Measurements from ENCODE around the gene NELL1.
"Not testable (repeated sequence)": the region's sequence is repeated elsewhere in the genome, so short reads cannot be mapped to it uniquely, and the experiment has no call there.

Gene NELL1

DNA sequence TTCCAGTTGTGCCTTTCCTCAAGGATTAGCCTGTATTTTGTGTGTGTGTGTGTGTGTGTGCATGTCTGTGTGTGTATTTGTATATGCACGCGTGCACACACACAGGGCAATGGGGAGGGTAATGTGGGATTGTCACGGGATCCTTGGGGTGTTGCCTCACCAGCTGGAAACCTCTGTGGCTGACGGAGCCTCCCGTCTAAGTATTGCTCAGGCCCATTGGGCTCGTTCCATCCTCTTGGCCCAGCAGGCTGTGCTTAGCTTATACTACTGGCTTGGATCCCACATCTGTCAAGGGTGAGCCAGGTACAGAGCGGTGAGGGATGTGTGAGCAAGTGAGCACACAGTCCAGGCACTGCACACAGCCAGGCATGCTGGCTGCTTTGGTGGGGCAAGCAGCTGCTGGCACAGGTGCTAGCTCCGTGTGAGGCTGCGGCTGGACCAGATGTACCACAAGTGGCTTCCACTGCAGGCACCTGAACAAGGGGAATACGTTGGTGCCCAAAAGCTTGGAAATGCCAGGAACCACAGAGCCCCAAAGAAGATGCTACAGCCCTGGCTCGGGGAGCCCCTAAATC lies 462.8 kb downstream of the NELL1 start:
- DNase-seq, result no peak

GRCh38 chr11:21133244-21133643 lies 463.9 kb downstream of the NELL1 start:
- DNase-seq, result no peak

GRCh38 chr11:21133722-21134121 lies 464.3 kb downstream of the NELL1 start:
- DNase-seq, result no peak

- no peak for DNase-seq
Observed at GRCh38 chr11:21137803-21138202, 468.4 kb downstream of the NELL1 start.

- DNase-seq, result not testable (repeated sequence)
Observed at GRCh38 chr11:21141557-21141956, 472.2 kb downstream of the NELL1 start.

GRCh38 chr11:21142007-21142406 lies 472.6 kb downstream of the NELL1 start:
- no peak for DNase-seq

DNA sequence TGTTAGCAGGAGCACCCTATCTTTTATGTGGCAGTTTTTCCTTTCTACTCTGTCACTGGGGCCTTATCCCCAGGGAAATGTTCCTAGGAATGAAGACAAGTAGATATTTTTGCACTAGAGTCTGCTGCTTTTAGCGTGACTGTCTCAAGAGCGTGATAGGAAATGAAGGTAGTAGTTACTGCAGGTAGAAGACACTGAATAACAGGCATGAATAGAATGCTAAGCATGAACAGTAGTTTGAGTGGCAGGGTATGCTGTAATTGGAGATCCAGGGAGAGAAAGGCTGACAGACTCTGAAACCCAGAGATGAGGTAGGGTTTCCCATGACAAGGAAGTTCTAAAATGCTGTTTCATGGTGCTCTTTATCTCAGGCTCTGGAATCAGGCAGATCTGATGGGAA lies 475.1 kb downstream of the NELL1 start:
- DNase-seq, result no peak

DNA sequence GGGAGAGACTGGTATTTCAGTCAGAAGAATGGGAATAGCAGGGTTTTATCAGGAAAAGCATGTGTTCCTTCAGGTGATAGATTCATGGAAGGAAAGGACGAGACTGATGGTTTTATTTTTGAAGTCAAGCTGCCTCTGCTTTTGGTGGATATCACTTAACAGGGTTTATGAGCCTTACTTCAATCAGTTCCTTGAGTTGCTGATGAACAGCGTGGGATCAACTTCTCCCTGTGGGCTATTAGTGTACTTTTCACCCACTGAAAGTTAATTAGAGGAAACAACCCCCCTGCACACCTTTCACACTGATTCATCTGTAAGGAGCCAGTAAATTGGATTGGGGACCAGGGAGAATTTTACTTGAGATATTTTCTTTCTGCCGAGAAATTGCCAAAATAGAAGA lies 479.0 kb downstream of the NELL1 start:
- no peak for DNase-seq

- no peak for DNase-seq
Observed at GRCh38 chr11:21160140-21160539, 490.8 kb downstream of the NELL1 start.

GRCh38 chr11:21169639-21170038 lies 500.3 kb downstream of the NELL1 start:
- no peak for DNase-seq

GRCh38 chr11:21173476-21173875 lies 504.1 kb downstream of the NELL1 start:
- DNase-seq, result no peak

- no peak for DNase-seq
Observed at GRCh38 chr11:21174781-21175180, 505.4 kb downstream of the NELL1 start.

DNA sequence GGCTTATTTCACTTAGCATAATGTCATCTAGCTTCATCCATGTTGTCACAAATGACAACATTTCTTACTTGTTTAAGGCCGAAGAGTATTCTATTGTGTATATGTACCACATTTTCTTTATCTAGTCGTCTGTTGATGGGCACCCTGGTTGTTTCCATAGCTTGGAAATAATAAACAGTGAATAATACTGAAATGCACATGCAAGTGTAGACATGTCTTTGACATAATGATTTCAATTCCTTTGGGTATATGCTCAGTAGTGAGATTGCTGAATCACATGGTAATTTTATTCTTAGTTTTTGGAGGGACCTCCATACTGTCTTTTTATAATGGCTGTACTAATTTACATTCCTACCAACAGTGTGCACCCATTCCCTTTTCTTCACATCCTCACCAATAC lies 508.0 kb downstream of the NELL1 start:
- DNase-seq, result no peak

GRCh38 chr11:21179770-21180169 lies 510.4 kb downstream of the NELL1 start:
- DNase-seq, result no peak

DNA sequence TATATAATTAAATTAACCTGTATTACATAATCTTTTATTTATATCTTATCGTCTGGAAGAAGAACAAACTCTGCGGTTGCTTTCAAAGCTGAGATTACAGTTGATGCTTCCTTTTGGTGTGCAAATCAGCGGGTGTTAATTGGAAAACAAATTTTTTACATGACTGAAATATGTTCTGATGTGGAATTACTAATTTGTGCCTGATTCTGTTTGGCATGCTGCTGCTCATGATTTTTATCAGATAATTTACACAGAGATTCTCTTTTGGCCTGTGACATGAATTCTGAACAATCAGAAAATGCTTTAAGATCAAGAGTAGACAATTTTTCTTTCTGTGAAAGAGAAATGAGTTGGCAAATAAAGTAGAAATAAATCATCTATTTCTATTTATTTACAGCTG lies 510.8 kb downstream of the NELL1 start:
- no peak for DNase-seq

- no peak for DNase-seq
Observed at GRCh38 chr11:21185959-21186358, 516.6 kb downstream of the NELL1 start.

GRCh38 chr11:21190181-21190580 lies 520.8 kb downstream of the NELL1 start:
- no peak for DNase-seq

- DNase-seq, result no peak
Observed at GRCh38 chr11:21195995-21196394, 526.6 kb downstream of the NELL1 start.

GRCh38 chr11:21198498-21198897 lies 529.1 kb downstream of the NELL1 start:
- DNase-seq, result no peak

- DNase-seq, result no peak
Observed at GRCh38 chr11:21205205-21205604, 535.8 kb downstream of the NELL1 start.

DNA sequence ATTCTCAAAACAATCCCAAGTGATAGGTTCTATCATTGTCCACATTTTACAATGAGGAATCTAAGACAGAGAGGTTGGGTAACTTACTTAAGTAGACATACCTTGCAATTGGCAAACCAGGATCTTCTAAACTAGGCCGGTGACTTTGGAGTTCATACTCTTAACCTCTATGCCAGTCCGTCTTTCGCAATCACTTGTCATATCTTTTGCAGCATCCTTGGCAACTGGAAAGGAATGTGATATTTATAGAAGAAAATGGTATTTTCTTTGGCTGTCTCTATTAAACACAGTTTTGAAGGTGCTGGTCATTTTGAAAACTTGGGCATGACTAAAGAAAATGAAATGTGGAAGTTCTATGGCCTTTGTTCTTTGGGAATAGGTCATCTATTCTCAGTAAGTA lies 556.5 kb downstream of the NELL1 start:
- no peak for DNase-seq

- DNase-seq, result no peak
Observed at GRCh38 chr11:21229224-21229623, 559.8 kb downstream of the NELL1 start.

- no peak for DNase-seq
Observed at GRCh38 chr11:21250196-21250595, 580.8 kb downstream of the NELL1 start.

GRCh38 chr11:21254055-21254454 lies 584.7 kb downstream of the NELL1 start:
- DNase-seq, result no peak

DNA sequence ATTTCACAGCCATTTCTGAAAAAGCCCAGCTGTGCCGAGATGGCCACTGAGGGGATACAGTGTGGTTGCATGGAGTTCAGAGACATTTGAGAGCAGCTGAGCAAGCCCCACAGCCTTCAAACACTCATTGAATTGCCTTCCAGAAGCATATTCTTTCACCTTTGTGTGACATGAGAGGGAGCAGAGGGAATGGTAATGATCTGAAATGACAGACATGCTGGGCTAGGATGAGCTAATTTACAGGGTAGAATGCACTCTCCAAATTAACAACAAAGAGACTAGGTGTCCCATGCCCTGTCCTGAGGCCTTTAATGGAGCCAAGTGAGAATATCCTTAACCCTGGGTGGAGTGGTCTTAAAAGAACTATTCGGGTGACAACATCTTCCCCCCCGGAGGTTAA lies 585.4 kb downstream of the NELL1 start:
- no peak for DNase-seq

GRCh38 chr11:21257461-21257860 lies 588.1 kb downstream of the NELL1 start:
- no peak for DNase-seq

Measured in fibroblast of upper back skin (primary cell).